SK-N-SH treated with all-trans-retinoic acid at 6 μM for 48 hours (cell line): ENCODE measurements around the gene ACTL10.

Experiments used
- ATAC-seq: fragments of 200-7000 bp; cut with Tn5 transposase; 3 replicates; pipeline ENCODE4 v1.9.1; 2020; ENCODE audit warnings: mild to moderate bottlenecking, moderate library complexity
- ARNTL ChIP-seq: fragments of 450-650 bp; formaldehyde crosslinking; IDR thresholded peaks from 2 replicates; pipeline ENCODE4 v1.5.0; 2020; ENCODE audit warnings: low read depth, mild to moderate bottlenecking, moderate library complexity, borderline replicate concordance
- BACH2 ChIP-seq: fragments of 250-450 bp; sonication (Bioruptor Pico); IDR thresholded peaks from 2 replicates; pipeline ENCODE4 v1.9.0; 2021; ENCODE audit warnings: mild to moderate bottlenecking, borderline replicate concordance
- CSRNP3 ChIP-seq: fragments of 250-450 bp; sonication (Bioruptor Pico); IDR thresholded peaks from 2 replicates; pipeline ENCODE4 v1.5.1; 2021; ENCODE audit warnings: mild to moderate bottlenecking, moderate library complexity
- ESRRG ChIP-seq: fragments of 250-450 bp; sonication (Bioruptor Pico); IDR thresholded peaks from 2 replicates; pipeline ENCODE4 v1.6.1; 2021; ENCODE audit warnings: mild to moderate bottlenecking
- GLIS3 ChIP-seq: fragments of 250-450 bp; sonication (Bioruptor Pico); IDR thresholded peaks from 2 replicates; pipeline ENCODE4 v1.5.0; 2020; ENCODE audit warnings: mild to moderate bottlenecking, moderate library complexity
- ISL1 ChIP-seq: fragments of 250-450 bp; sonication (Bioruptor Pico); IDR thresholded peaks from 2 replicates; pipeline ENCODE4 v2.1.2; 2022; ENCODE audit warnings: mild to moderate bottlenecking, moderate library complexity
- OSR1 ChIP-seq: fragments of 250-450 bp; sonication (Bioruptor Pico); IDR thresholded peaks from 2 replicates; pipeline ENCODE4 v1.8.0; 2022; ENCODE audit warnings: moderate library complexity, mild to moderate bottlenecking, inconsistent platforms
- PPARA ChIP-seq: fragments of 250-450 bp; sonication (Bioruptor Pico); IDR thresholded peaks from 2 replicates; pipeline ENCODE4 v1.5.0; 2020; ENCODE audit warnings: mild to moderate bottlenecking, borderline replicate concordance
- RARB ChIP-seq: fragments of 250-450 bp; sonication (Bioruptor Pico); IDR thresholded peaks from 2 replicates; pipeline ENCODE4 v1.8.0; 2021; ENCODE audit warnings: mild to moderate bottlenecking, moderate library complexity
- SNAI2 ChIP-seq: fragments of 250-450 bp; sonication (Bioruptor Pico); IDR thresholded peaks from 2 replicates; pipeline ENCODE4 v1.5.0; 2020; ENCODE audit warnings: mild to moderate bottlenecking, moderate library complexity
- TCF4 ChIP-seq: fragments of 250-450 bp; sonication (Bioruptor Pico); IDR thresholded peaks from 2 replicates; pipeline ENCODE4 v1.8.0; 2021; ENCODE audit warnings: mild to moderate bottlenecking, moderate library complexity, borderline replicate concordance
- TOX ChIP-seq: fragments of 250-450 bp; sonication (Bioruptor Pico); IDR thresholded peaks from 2 replicates; pipeline ENCODE4 v1.8.0; 2021; ENCODE audit warnings: mild to moderate bottlenecking, moderate library complexity, borderline replicate concordance
- TSHZ2 ChIP-seq: fragments of 250-450 bp; sonication (Bioruptor Pico); IDR thresholded peaks from 2 replicates; pipeline ENCODE4 v1.5.0; 2020; ENCODE audit warnings: mild to moderate bottlenecking, moderate library complexity
- ZFP3 ChIP-seq: fragments of 250-450 bp; sonication (Bioruptor Pico); IDR thresholded peaks from 2 replicates; pipeline ENCODE4 v1.5.0; 2020; ENCODE audit warnings: mild to moderate bottlenecking, moderate library complexity
- ZFP30 ChIP-seq: fragments of 450-650 bp; formaldehyde crosslinking; IDR thresholded peaks from 2 replicates; pipeline ENCODE4 v1.5.0; 2022; ENCODE audit warnings: mild to moderate bottlenecking, moderate library complexity
- ZNF565 ChIP-seq: fragments of 450-650 bp; formaldehyde crosslinking; conservative IDR thresholded peaks from 2 replicates; pipeline ENCODE4 v1.5.0; 2020; ENCODE audit warnings: low read depth, mild to moderate bottlenecking, moderate library complexity
- ZNF70 ChIP-seq: fragments of 450-650 bp; formaldehyde crosslinking; IDR thresholded peaks from 2 replicates; pipeline ENCODE4 v1.5.0; 2020; ENCODE audit warnings: mild to moderate bottlenecking, moderate library complexity
- ZNF8 ChIP-seq: fragments of 450-650 bp; formaldehyde crosslinking; IDR thresholded peaks from 2 replicates; pipeline ENCODE4 v1.5.0; 2020; ENCODE audit warnings: mild to moderate bottlenecking, moderate library complexity
- TF ChIP-seq, protein P1 (sequence below): fragments of 250-450 bp; sonication (Bioruptor Pico); IDR thresholded peaks from 2 replicates; pipeline ENCODE4 v1.8.0; 2021; ENCODE audit warnings: low read depth, mild to moderate bottlenecking, moderate library complexity, borderline replicate concordance
- TF ChIP-seq, protein P2 (sequence below): fragments of 250-450 bp; sonication (Bioruptor Pico); IDR thresholded peaks from 2 replicates; pipeline ENCODE4 v1.5.1; 2020; ENCODE audit warnings: low read depth, mild to moderate bottlenecking, moderate library complexity
- TF ChIP-seq, protein P3 (sequence below): fragments of 250-450 bp; sonication (Bioruptor Pico); IDR thresholded peaks from 2 replicates; pipeline ENCODE4 v1.8.0; 2020; ENCODE audit warnings: mild to moderate bottlenecking, moderate library complexity, borderline replicate concordance

Gene ACTL10

GRCh38 chr20:33658929-33659328 lies 7.8 kb upstream of the ACTL10 start:
- ATAC-seq: no peak
- TF ChIP-seq SNAI2 (CRISPR knock-in tag): no peak
- TF ChIP-seq BACH2 (CRISPR knock-in tag): no peak
- TF ChIP-seq OSR1 (CRISPR knock-in tag): no peak
- TF ChIP-seq, protein P1, sequence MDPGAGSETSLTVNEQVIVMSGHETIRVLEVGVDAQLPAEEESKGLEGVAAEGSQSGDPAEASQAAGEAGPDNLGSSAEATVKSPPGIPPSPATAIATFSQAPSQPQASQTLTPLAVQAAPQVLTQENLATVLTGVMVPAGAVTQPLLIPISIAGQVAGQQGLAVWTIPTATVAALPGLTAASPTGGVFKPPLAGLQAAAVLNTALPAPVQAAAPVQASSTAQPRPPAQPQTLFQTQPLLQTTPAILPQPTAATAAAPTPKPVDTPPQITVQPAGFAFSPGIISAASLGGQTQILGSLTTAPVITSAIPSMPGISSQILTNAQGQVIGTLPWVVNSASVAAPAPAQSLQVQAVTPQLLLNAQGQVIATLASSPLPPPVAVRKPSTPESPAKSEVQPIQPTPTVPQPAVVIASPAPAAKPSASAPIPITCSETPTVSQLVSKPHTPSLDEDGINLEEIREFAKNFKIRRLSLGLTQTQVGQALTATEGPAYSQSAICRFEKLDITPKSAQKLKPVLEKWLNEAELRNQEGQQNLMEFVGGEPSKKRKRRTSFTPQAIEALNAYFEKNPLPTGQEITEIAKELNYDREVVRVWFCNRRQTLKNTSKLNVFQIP (CRISPR knock-in tag): no peak
- no peak for TF ChIP-seq ARNTL (CRISPR knock-in tag)
- no peak for TF ChIP-seq ZFP30 (CRISPR knock-in tag)
- no peak for TF ChIP-seq TCF4 (CRISPR knock-in tag)

GRCh38 chr20:33659341-33660034 lies 7.3 kb upstream of the ACTL10 start:
- TF ChIP-seq ZNF8 (CRISPR knock-in tag) (no peak), PPARA (CRISPR knock-in tag) (no peak), ZNF70 (CRISPR knock-in tag) (no peak)
- TF ChIP-seq, protein P2, sequence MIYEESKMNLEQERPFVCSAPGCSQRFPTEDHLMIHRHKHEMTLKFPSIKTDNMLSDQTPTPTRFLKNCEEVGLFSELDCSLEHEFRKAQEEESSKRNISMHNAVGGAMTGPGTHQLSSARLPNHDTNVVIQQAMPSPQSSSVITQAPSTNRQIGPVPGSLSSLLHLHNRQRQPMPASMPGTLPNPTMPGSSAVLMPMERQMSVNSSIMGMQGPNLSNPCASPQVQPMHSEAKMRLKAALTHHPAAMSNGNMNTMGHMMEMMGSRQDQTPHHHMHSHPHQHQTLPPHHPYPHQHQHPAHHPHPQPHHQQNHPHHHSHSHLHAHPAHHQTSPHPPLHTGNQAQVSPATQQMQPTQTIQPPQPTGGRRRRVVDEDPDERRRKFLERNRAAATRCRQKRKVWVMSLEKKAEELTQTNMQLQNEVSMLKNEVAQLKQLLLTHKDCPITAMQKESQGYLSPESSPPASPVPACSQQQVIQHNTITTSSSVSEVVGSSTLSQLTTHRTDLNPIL (CRISPR knock-in tag): no peak
- no peak for ATAC-seq

- no peak for TF ChIP-seq ZNF8 (CRISPR knock-in tag)
- no peak for TF ChIP-seq ESRRG (CRISPR knock-in tag)
- no peak for TF ChIP-seq ZNF565 (CRISPR knock-in tag)
- no peak for TF ChIP-seq PPARA (CRISPR knock-in tag)
- TF ChIP-seq ZFP30 (CRISPR knock-in tag): no peak
- TF ChIP-seq ISL1 (CRISPR knock-in tag): no peak
- no peak for TF ChIP-seq TOX (CRISPR knock-in tag)
- no peak for TF ChIP-seq TSHZ2 (CRISPR knock-in tag)
- no peak for TF ChIP-seq ARNTL (CRISPR knock-in tag)
- no peak for TF ChIP-seq CSRNP3
- no peak for TF ChIP-seq GLIS3 (CRISPR knock-in tag)
- no peak for TF ChIP-seq SNAI2 (CRISPR knock-in tag)
- TF ChIP-seq, protein P3, sequence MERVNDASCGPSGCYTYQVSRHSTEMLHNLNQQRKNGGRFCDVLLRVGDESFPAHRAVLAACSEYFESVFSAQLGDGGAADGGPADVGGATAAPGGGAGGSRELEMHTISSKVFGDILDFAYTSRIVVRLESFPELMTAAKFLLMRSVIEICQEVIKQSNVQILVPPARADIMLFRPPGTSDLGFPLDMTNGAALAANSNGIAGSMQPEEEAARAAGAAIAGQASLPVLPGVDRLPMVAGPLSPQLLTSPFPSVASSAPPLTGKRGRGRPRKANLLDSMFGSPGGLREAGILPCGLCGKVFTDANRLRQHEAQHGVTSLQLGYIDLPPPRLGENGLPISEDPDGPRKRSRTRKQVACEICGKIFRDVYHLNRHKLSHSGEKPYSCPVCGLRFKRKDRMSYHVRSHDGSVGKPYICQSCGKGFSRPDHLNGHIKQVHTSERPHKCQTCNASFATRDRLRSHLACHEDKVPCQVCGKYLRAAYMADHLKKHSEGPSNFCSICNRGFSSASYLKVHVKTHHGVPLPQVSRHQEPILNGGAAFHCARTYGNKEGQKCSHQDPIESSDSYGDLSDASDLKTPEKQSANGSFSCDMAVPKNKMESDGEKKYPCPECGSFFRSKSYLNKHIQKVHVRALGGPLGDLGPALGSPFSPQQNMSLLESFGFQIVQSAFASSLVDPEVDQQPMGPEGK (CRISPR knock-in tag): no peak
- no peak for TF ChIP-seq ZFP3 (CRISPR knock-in tag)
- no peak for TF ChIP-seq RARB (CRISPR knock-in tag)
- TF ChIP-seq OSR1 (CRISPR knock-in tag): no peak
- TF ChIP-seq BACH2 (CRISPR knock-in tag): no peak
- ATAC-seq: no peak
Observed at GRCh38 chr20:33660035-33660684, 6.6 kb upstream of the ACTL10 start.
